ENCODE data around the gene PARP9. TPM values are rescaled to one million over a fixed set of nuclear protein-coding genes. Genes with fewer than 3 reads are reported as not detected.

Gene PARP9
- polyA plus RNA-seq (ENCODE audit: insufficient read length in 4 of 4), result 10 to 100 TPM; 14.5 to 18.6 (median 15.2) TPM

GRCh38 chr3:122564155-122564912 is at the start of gene PARP9, which contains the start of gene DTX3L:
TSS of gene PARP9 (minus strand) at chr3:122564300. CDS start at chr3:122559620, 4,680 bp downstream.
TSS of gene DTX3L (plus strand) at chr3:122564338. CDS start at chr3:122564427, 89 bp downstream.
- peak; percentile 55 to 65 (median 57) for DNase-seq (ENCODE audit: low read depth in 4 of 4, low spot score in 2 of 4)

GRCh38 chr3:122612696-122613095 is 48.6 kb upstream of the PARP9 start:
- no peak for DNase-seq (ENCODE audit: low read depth in 4 of 4, low spot score in 2 of 4)

- no peak for DNase-seq (ENCODE audit: low read depth in 4 of 4, low spot score in 2 of 4)
Observed at GRCh38 chr3:122609798-122610559, 45.9 kb upstream of the PARP9 start.

GRCh38 chr3:122608916-122609315 is 44.8 kb upstream of the PARP9 start:
- DNase-seq (ENCODE audit: low read depth in 4 of 4, low spot score in 2 of 4), result no peak

- DNase-seq (ENCODE audit: low read depth in 4 of 4, low spot score in 2 of 4), result no peak
Observed at GRCh38 chr3:122606330-122606729, 42.2 kb upstream of the PARP9 start.

- no peak for DNase-seq (ENCODE audit: low read depth in 4 of 4, low spot score in 2 of 4)
Observed at GRCh38 chr3:122603056-122603455, 39.0 kb upstream of the PARP9 start.

GRCh38 chr3:122602011-122602710 is 38.1 kb upstream of the PARP9 start:
- DNase-seq (ENCODE audit: low read depth in 4 of 4, low spot score in 2 of 4), result no peak

GRCh38 chr3:122598556-122598955 is 34.5 kb upstream of the PARP9 start:
- no peak for DNase-seq (ENCODE audit: low read depth in 4 of 4, low spot score in 2 of 4)

GRCh38 chr3:122598151-122598550 is 34.1 kb upstream of the PARP9 start:
- DNase-seq (ENCODE audit: low read depth in 4 of 4, low spot score in 2 of 4), result no peak

GRCh38 chr3:122594025-122594424 is 29.9 kb upstream of the PARP9 start:
- no peak for DNase-seq (ENCODE audit: low read depth in 4 of 4, low spot score in 2 of 4)

- no peak for DNase-seq (ENCODE audit: low read depth in 4 of 4, low spot score in 2 of 4)
Observed at GRCh38 chr3:122590610-122591009, 26.5 kb upstream of the PARP9 start.

GRCh38 chr3:122589297-122589696 is 25.2 kb upstream of the PARP9 start:
- no peak for DNase-seq (ENCODE audit: low read depth in 4 of 4, low spot score in 2 of 4)

- no peak for DNase-seq (ENCODE audit: low read depth in 4 of 4, low spot score in 2 of 4)
Observed at GRCh38 chr3:122587572-122587971, 23.5 kb upstream of the PARP9 start.

- DNase-seq (ENCODE audit: low read depth in 4 of 4, low spot score in 2 of 4), result no peak
Observed at GRCh38 chr3:122586773-122587485, 22.8 kb upstream of the PARP9 start.

GRCh38 chr3:122586098-122586497 is 22.0 kb upstream of the PARP9 start:
- DNase-seq (ENCODE audit: low read depth in 4 of 4, low spot score in 2 of 4), result no peak

GRCh38 chr3:122582390-122582789 is 18.3 kb upstream of the PARP9 start:
- DNase-seq (ENCODE audit: low read depth in 4 of 4, low spot score in 2 of 4), result no peak

- no peak for DNase-seq (ENCODE audit: low read depth in 4 of 4, low spot score in 2 of 4)
Observed at GRCh38 chr3:122581622-122582021, 17.5 kb upstream of the PARP9 start.

GRCh38 chr3:122580470-122580869 is 16.4 kb upstream of the PARP9 start:
- no peak for DNase-seq (ENCODE audit: low read depth in 4 of 4, low spot score in 2 of 4)

GRCh38 chr3:122578069-122578740 is 14.1 kb upstream of the PARP9 start:
- no peak for DNase-seq (ENCODE audit: low read depth in 4 of 4, low spot score in 2 of 4)

Measured in left renal cortex interstitium (tissue), 4 donors.